ENCODE measurements around the gene GGT7.
"Not testable (repeated sequence)": the region's sequence is repeated elsewhere in the genome, so short reads cannot be mapped to it uniquely, and the experiment has no call there.

Gene GGT7

GRCh38 chr20:34872622-34873224 lies at the start of gene GGT7:
Gene GGT7, minus strand, starts transcription at chr20:34872856. Its CDS starts 41 bp downstream, at chr20:34872815.
- peak; percentile 85 for DNase-seq

- DNase-seq, result no peak
These were observed 48.8 kb upstream of the GGT7 start for GRCh38 chr20:34921436-34921835.

- no peak for DNase-seq
These were observed 47.4 kb upstream of the GGT7 start for GRCh38 chr20:34920055-34920454.

- DNase-seq, result no peak
These were observed 44.2 kb upstream of the GGT7 start for GRCh38 chr20:34916774-34917354.

GRCh38 chr20:34915749-34916455 lies 43.2 kb upstream of the GGT7 start:
- DNase-seq, result no peak

GRCh38 chr20:34915131-34915530 lies 42.5 kb upstream of the GGT7 start:
- no peak for DNase-seq

GRCh38 chr20:34907616-34908469 lies 35.2 kb upstream of the GGT7 start:
- DNase-seq, result no peak

GRCh38 chr20:34904202-34904621 lies 31.6 kb upstream of the GGT7 start:
- DNase-seq, result no peak

GRCh38 chr20:34898731-34899130 lies 26.1 kb upstream of the GGT7 start:
- not testable (repeated sequence) for DNase-seq

GRCh38 chr20:34898129-34898528 lies 25.5 kb upstream of the GGT7 start:
- not testable (repeated sequence) for DNase-seq

- DNase-seq, result no peak
These were observed 23.5 kb upstream of the GGT7 start for GRCh38 chr20:34896086-34896621.

- no peak for DNase-seq
These were observed 22.8 kb upstream of the GGT7 start for GRCh38 chr20:34895465-34895864.

- DNase-seq, result no peak
These were observed 22.1 kb upstream of the GGT7 start for GRCh38 chr20:34894723-34895122.

- DNase-seq, result no peak
These were observed 20.0 kb upstream of the GGT7 start for GRCh38 chr20:34892671-34893070.

GRCh38 chr20:34891166-34892062 lies 18.8 kb upstream of the GGT7 start:
- DNase-seq, result no peak

GRCh38 chr20:34888468-34888867 lies 15.8 kb upstream of the GGT7 start:
- DNase-seq, result no peak

- no peak for DNase-seq
These were observed 14.4 kb upstream of the GGT7 start for GRCh38 chr20:34887023-34887422.

- no peak for DNase-seq
These were observed 13.5 kb upstream of the GGT7 start for GRCh38 chr20:34886122-34886521.

GRCh38 chr20:34884260-34884659 lies 11.6 kb upstream of the GGT7 start:
- DNase-seq, result no peak

GRCh38 chr20:34883809-34884208 lies 11.2 kb upstream of the GGT7 start:
- DNase-seq, result no peak

- no peak for DNase-seq
These were observed 10.5 kb upstream of the GGT7 start for GRCh38 chr20:34883087-34883688.

- no peak for DNase-seq
These were observed 9.0 kb upstream of the GGT7 start for GRCh38 chr20:34881689-34882088.
